G401 (cell line): Measurements from ENCODE around the gene SLX9. TPM values are rescaled to one million over a fixed set of nuclear protein-coding genes. Genes with fewer than 3 reads are reported as not detected.

Source experiments
- DNase-seq: peaks from one replicate; pipeline ENCODE4 v3.0.0-alpha.2; 2015; ENCODE audit warnings: low spot score
- in situ Hi-C: cut with HindIII; loops from 2 replicates; pipeline ENCODE4 v1.10.0; 2016; ENCODE audit warnings: low sequenced_read_pairs, mixed read lengths
- total RNA-seq: library from RNA; depleted of rRNA; stranded (reverse); fragments of >200 nt; shearing (Covaris generic); gene quantifications from 2 replicates; pipeline ENCODE4 v1.2.3, GENCODE V29; 2014

SLX9 gene
- total RNA-seq, 1 experiment from 2014 or later = 48.2 TPM

- no peak for DNase-seq
- in situ Hi-C loops = no loop called here
These were observed 1.7 kb downstream of the SLX9 start for GRCh38 chr21:44941567-44941966.

GRCh38 chr21:44942566-44942965 lies 2.7 kb downstream of the SLX9 start:
- in situ Hi-C loops = no loop called here
- no peak for DNase-seq

GRCh38 chr21:44943005-44943685 lies 3.3 kb downstream of the SLX9 start:
- in situ Hi-C loops = no loop called here
- no peak for DNase-seq

GRCh38 chr21:44943686-44944550 lies 4.1 kb downstream of the SLX9 start:
- DNase-seq = no peak

GRCh38 chr21:44944596-44944995 lies 4.8 kb downstream of the SLX9 start:
- in situ Hi-C loops = no loop called here
- DNase-seq = no peak

More at GRCh38 chr21:44943686-44944550, 4.1 kb downstream of the SLX9 start:
- in situ Hi-C loops = no loop called here

- in situ Hi-C loops = no loop called here
- DNase-seq = no peak
These were observed 6.6 kb downstream of the SLX9 start for GRCh38 chr21:44946254-44947041.

- in situ Hi-C loops = no loop called here
- no peak for DNase-seq
These were observed 7.5 kb downstream of the SLX9 start for GRCh38 chr21:44947111-44947929.

GRCh38 chr21:44947930-44948331 lies 8.1 kb downstream of the SLX9 start:
- no peak for DNase-seq
- in situ Hi-C loops = no loop called here

- in situ Hi-C loops = no loop called here
- DNase-seq = peak; percentile 32
These were observed 8.7 kb downstream of the SLX9 start for GRCh38 chr21:44948426-44949120.

GRCh38 chr21:44949161-44949778 lies 9.4 kb downstream of the SLX9 start:
- in situ Hi-C loops = no loop called here
- no peak for DNase-seq

GRCh38 chr21:44949779-44950198 lies 10.0 kb downstream of the SLX9 start:
- DNase-seq = peak; percentile 80
- in situ Hi-C loops = no loop called here

- in situ Hi-C loops = no loop called here
- DNase-seq = no peak
These were observed 10.5 kb downstream of the SLX9 start for GRCh38 chr21:44950351-44950750.

GRCh38 chr21:44951186-44951915 lies 11.5 kb downstream of the SLX9 start:
- DNase-seq = no peak
- in situ Hi-C loops = no loop called here

GRCh38 chr21:44952116-44952928 lies 12.5 kb downstream of the SLX9 start:
- in situ Hi-C loops = no loop called here
- peak; percentile 51 for DNase-seq

- in situ Hi-C loops = no loop called here
- DNase-seq = no peak
These were observed 13.2 kb downstream of the SLX9 start for GRCh38 chr21:44952929-44953627.

GRCh38 chr21:44953628-44954021 lies 13.8 kb downstream of the SLX9 start:
- in situ Hi-C loops = no loop called here
- no peak for DNase-seq
